Neural cell (in vitro differentiated cells): ENCODE results near the gene MED26. TPM values are rescaled to one million over a fixed set of nuclear protein-coding genes. Genes with fewer than 3 reads are reported as not detected.
A peak's percentile ranks its signal among the peaks of the same experiment; 100 is the strongest.

Experiments used
- H2AFZ ChIP-seq: fragments of 200-600, 300-800 bp; sonication (generic), shearing (Covaris generic); 2 replicates; pipeline ENCODE4 v1.6.0; 2014; ENCODE audit warnings: low read depth, mild to moderate bottlenecking, antibody characterized with exemption, low read length, moderate library complexity
- H3F3A ChIP-seq: fragments of 200-600 bp; shearing (Covaris generic); 2 replicates; pipeline ENCODE4 v1.6.1; 2016; ENCODE audit warnings: mild to moderate bottlenecking, moderate library complexity, mixed read lengths, antibody characterized with exemption, low read length; ENCODE audit not compliant: insufficient read depth, poor library complexity, severe bottlenecking
- H3K27ac ChIP-seq: fragments of 200-600, 300-800 bp; sonication (generic), shearing (Covaris generic); 2 replicates; pipeline ENCODE4 v1.5.1; 2014; ENCODE audit warnings: mild to moderate bottlenecking, low read length, moderate library complexity
- H3K27me3 ChIP-seq: fragments of 300-800, 200-600 bp; sonication (generic), shearing (Covaris generic); 2 replicates; pipeline ENCODE4 v1.6.0; 2014; ENCODE audit warnings: mild to moderate bottlenecking, low read depth, low read length, moderate library complexity; ENCODE audit not compliant: insufficient read depth
- H3K36me3 ChIP-seq: fragments of 300-800, 200-600 bp; sonication (generic), shearing (Covaris generic); 2 replicates; pipeline ENCODE4 v1.5.1; 2014; ENCODE audit warnings: mild to moderate bottlenecking, antibody characterized with exemption, low read length, moderate library complexity; ENCODE audit not compliant: insufficient read depth
- H3K4me2 ChIP-seq: fragments of 300-800, 200-600 bp; sonication (generic), shearing (Covaris generic); 2 replicates; pipeline ENCODE4 v1.6.0; 2014; ENCODE audit warnings: mild to moderate bottlenecking, low read length
- H3K4me3 ChIP-seq: fragments of 300-800, 200-600 bp; sonication (generic), shearing (Covaris generic); 2 replicates; pipeline ENCODE4 v1.5.1; 2014; ENCODE audit warnings: mild to moderate bottlenecking, low read length, moderate library complexity
- H3K79me2 ChIP-seq: fragments of 200-600 bp; shearing (Covaris generic); replicated peaks from 2 replicates; pipeline ENCODE4 v1.6.0; 2014; ENCODE audit warnings: mild to moderate bottlenecking, low read length, moderate library complexity; ENCODE audit not compliant: insufficient read depth
- H3K9ac ChIP-seq: fragments of 300-800, 200-600 bp; sonication (generic), shearing (Covaris generic); 2 replicates; pipeline ENCODE4 v1.6.1; 2016; ENCODE audit warnings: mild to moderate bottlenecking, low read length, mixed read lengths
- H3K9me2 ChIP-seq: fragments of 200-600 bp; shearing (Covaris generic); 2 replicates; pipeline ENCODE4 v1.6.1; 2016; ENCODE audit warnings: mild to moderate bottlenecking, low read length, mixed read lengths; ENCODE audit not compliant: insufficient read depth
- H3K9me3 ChIP-seq: fragments of 200-600, 300-800 bp; sonication (generic), shearing (Covaris generic); 2 replicates; pipeline ENCODE4 v1.6.1; 2016; ENCODE audit warnings: mild to moderate bottlenecking, mixed run types, low read length, moderate library complexity, mixed read lengths
- H4K20me1 ChIP-seq: fragments of 200-600 bp; shearing (Covaris generic); 2 replicates; pipeline ENCODE4 v1.6.1; 2016; ENCODE audit warnings: mild to moderate bottlenecking, mixed run types; ENCODE audit not compliant: insufficient read depth
- CTCF ChIP-seq: fragments of 450-650 bp; IDR thresholded peaks from 2 replicates; pipeline ENCODE4 v1.5.1; 2014; ENCODE audit warnings: antibody characterized with exemption, mild to moderate bottlenecking, moderate library complexity; ENCODE audit not compliant: poor library complexity, severe bottlenecking
- EP300 ChIP-seq: fragments of 450-650 bp; conservative IDR thresholded peaks from 2 replicates; pipeline ENCODE4 v1.6.1; 2014; ENCODE audit warnings: antibody characterized with exemption, mild to moderate bottlenecking, moderate library complexity; ENCODE audit not compliant: poor library complexity, severe bottlenecking
- EZH2 ChIP-seq: fragments of 200-600, 300-800 bp; shearing (Covaris generic), sonication (generic); IDR thresholded peaks from 2 replicates; pipeline ENCODE4 v1.6.1; 2014; ENCODE audit warnings: antibody characterized with exemption, low read length, borderline replicate concordance, mild to moderate bottlenecking; ENCODE audit not compliant: insufficient read depth, poor library complexity, severe bottlenecking
- MXI1 ChIP-seq: fragments of 450-650 bp; conservative IDR thresholded peaks from 2 replicates; pipeline ENCODE4 v1.6.1; 2014; ENCODE audit warnings: antibody characterized with exemption, mild to moderate bottlenecking; ENCODE audit not compliant: poor library complexity, severe bottlenecking
- POLR2AphosphoS5 ChIP-seq: IDR thresholded peaks from 2 replicates; pipeline ENCODE4 v1.6.1; 2012
- RAD21 ChIP-seq: fragments of 450-650 bp; conservative IDR thresholded peaks from 2 replicates; pipeline ENCODE4 v1.6.1; 2014; ENCODE audit warnings: antibody characterized with exemption, mild to moderate bottlenecking, moderate library complexity
- SMC3 ChIP-seq: fragments of 450-650 bp; conservative IDR thresholded peaks from 2 replicates; pipeline ENCODE4 v1.6.1; 2014; ENCODE audit warnings: antibody characterized with exemption, mild to moderate bottlenecking, moderate library complexity; ENCODE audit not compliant: poor library complexity
- TAF1 ChIP-seq: IDR thresholded peaks from 2 replicates; pipeline ENCODE4 v1.6.1; 2012; ENCODE audit warnings: low read depth
- polyA plus RNA-seq: library from polyadenylated mRNA; depleted of rRNA; stranded (reverse); fragments of >200 nt; gene quantifications from 2 replicates; pipeline ENCODE4 v1.2.3, GENCODE V29; 2014
- TF ChIP-seq, protein P1 (sequence below): IDR thresholded peaks from 2 replicates; pipeline ENCODE4 v1.6.1; 2012; ENCODE audit warnings: borderline replicate concordance

MED26 gene
- polyA plus RNA-seq, 1 donor from 2014 or later: 4.2 TPM

GRCh38 chr19:16637535-16637934 lies 9.5 kb upstream of the MED26 start:
- TF ChIP-seq EP300 (no peak), TAF1 (no peak), RAD21 (no peak)
- TF ChIP-seq, protein P1, sequence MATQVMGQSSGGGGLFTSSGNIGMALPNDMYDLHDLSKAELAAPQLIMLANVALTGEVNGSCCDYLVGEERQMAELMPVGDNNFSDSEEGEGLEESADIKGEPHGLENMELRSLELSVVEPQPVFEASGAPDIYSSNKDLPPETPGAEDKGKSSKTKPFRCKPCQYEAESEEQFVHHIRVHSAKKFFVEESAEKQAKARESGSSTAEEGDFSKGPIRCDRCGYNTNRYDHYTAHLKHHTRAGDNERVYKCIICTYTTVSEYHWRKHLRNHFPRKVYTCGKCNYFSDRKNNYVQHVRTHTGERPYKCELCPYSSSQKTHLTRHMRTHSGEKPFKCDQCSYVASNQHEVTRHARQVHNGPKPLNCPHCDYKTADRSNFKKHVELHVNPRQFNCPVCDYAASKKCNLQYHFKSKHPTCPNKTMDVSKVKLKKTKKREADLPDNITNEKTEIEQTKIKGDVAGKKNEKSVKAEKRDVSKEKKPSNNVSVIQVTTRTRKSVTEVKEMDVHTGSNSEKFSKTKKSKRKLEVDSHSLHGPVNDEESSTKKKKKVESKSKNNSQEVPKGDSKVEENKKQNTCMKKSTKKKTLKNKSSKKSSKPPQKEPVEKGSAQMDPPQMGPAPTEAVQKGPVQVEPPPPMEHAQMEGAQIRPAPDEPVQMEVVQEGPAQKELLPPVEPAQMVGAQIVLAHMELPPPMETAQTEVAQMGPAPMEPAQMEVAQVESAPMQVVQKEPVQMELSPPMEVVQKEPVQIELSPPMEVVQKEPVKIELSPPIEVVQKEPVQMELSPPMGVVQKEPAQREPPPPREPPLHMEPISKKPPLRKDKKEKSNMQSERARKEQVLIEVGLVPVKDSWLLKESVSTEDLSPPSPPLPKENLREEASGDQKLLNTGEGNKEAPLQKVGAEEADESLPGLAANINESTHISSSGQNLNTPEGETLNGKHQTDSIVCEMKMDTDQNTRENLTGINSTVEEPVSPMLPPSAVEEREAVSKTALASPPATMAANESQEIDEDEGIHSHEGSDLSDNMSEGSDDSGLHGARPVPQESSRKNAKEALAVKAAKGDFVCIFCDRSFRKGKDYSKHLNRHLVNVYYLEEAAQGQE: no peak
- Histone ChIP-seq H3K4me2 (no peak overlapping the region), H4K20me1 (no peaks in the 10 kb centered on the region), H3K36me3 (no peaks in the 10 kb centered on the region), H3K9me3 (no peaks in the 10 kb centered on the region), H3K27me3 (no peaks in the 10 kb centered on the region), H2AFZ (no peak overlapping the region), H3K9ac (no peak overlapping the region), H3K79me2 (no peaks in the 10 kb centered on the region), H3K9me2 (no peaks in the 10 kb centered on the region), H3F3A (no peaks in the 10 kb centered on the region), H3K27ac (no peak overlapping the region), H3K4me3 (no peak overlapping the region)

- no peak overlapping the region for H2AFZ ChIP-seq
- H3K4me2 ChIP-seq: no peak overlapping the region
- no peaks in the 10 kb centered on the region for H3K9me3 ChIP-seq
- no peaks in the 10 kb centered on the region for H3F3A ChIP-seq
- peaks cover 12% of the 10 kb centered on the region for H3K79me2 ChIP-seq
- no peak overlapping the region for H3K9ac ChIP-seq
- H3K27me3 ChIP-seq: no peaks in the 10 kb centered on the region
- no peaks in the 10 kb centered on the region for H3K36me3 ChIP-seq
- H3K9me2 ChIP-seq: no peaks in the 10 kb centered on the region
- no peak overlapping the region for H3K27ac ChIP-seq
- H4K20me1 ChIP-seq: peaks cover 5% of the 10 kb centered on the region
- H3K4me3 ChIP-seq: no peak overlapping the region
- TF ChIP-seq EZH2 (no peak), CTCF (no peak), EP300 (no peak), TAF1 (no peak), MXI1 (no peak)
Observed at GRCh38 chr19:16631465-16631864, 3.5 kb upstream of the MED26 start.

DNA sequence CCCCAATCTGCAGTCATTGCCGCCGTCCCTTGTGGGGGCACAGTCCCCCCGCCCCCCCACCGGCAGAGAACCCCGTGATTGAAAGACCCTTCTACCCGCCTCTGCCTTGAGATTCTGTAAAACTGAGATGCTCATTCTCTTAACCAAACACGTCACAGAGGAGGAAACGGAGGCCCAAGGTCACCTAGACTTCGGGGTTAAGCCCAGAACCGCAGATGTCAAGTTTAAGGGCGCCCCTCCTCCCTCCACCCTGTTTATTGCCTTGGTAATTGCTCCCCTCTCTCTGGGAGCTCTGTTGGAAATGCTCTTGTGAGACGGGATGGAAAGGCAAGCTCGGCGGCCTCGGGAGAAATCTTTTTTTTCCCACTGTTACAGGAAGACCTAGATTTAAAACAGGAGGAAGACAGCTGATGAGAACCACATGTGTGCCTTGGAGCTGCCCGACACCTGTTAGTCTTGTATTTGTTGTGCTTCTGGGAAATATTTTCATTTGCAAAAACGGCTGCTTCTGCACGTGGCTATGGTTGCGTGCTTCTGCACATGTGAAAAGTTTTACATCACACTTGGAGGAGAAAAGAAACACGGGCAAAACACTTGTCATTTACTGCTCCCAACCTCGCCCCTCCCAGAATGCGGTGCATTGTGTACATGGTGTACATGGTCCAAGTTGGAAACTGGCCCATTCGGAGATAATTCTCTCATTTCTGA lies 1.1 kb upstream of the MED26 start:
- Histone ChIP-seq H3K79me2 (peaks cover 34% of the 10 kb centered on the region), H2AFZ (peak overlapping the region; percentile 66), H3K9ac (peak overlapping the region; percentile 82), H4K20me1 (peaks cover 5% of the 10 kb centered on the region), H3K27ac (peak overlapping the region; percentile 79), H3K4me2 (peak overlapping the region; percentile 32), H3K9me2 (no peaks in the 10 kb centered on the region), H3K4me3 (peak overlapping the region; percentile 99), H3K36me3 (no peaks in the 10 kb centered on the region), H3F3A (no peaks in the 10 kb centered on the region), H3K27me3 (no peaks in the 10 kb centered on the region), H3K9me3 (no peaks in the 10 kb centered on the region)
- peak; percentile 31 for TF ChIP-seq MXI1
- no peak for TF ChIP-seq POLR2AphosphoS5
- TF ChIP-seq RAD21: no peak
- TF ChIP-seq, protein P1: no peak
- no peak for TF ChIP-seq EP300
- no peak for TF ChIP-seq EZH2
- TF ChIP-seq CTCF: no peak
- no peak for TF ChIP-seq SMC3
- no peak for TF ChIP-seq TAF1
